ENCODE measurements around the gene DAAM1.

DAAM1 gene

DNA sequence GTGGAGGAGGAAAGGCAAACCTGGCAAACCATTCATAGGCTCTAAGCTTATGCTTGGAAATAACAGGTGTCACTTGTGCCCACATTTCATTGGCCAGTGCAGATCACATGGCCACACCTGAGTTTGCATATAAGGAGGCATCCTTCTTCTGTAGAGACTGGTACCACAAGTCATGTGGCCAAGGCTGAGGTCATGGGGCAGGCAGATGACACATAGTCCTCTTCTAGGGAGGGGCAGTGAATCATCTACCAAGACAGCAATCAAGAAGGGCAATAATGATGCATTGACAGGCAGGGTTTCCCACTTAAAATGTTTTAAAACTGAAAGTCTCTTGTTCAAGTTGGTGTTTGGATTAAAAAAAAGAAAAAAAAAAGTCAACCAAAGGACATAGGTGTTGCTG is 77.3 kb downstream of the DAAM1 start:
- ChIA-PET POLR2A (no interaction called here), CTCF (no interaction called here)
- TF ChIP-seq ELF4 (IDR thresholded peaks at IDR 0.05) (no peak), SP1 (IDR thresholded peaks at IDR 0.05) (no peak), FOXM1 (IDR thresholded peaks at IDR 0.05; ENCODE audit: borderline replicate concordance) (no peak), ARNT (IDR thresholded peaks at IDR 0.05) (no peak), CTBP1 (IDR thresholded peaks at IDR 0.05; ENCODE audit: borderline replicate concordance) (no peak), FOXA1 (IDR thresholded peaks at IDR 0.05) (no peak), SUZ12 (IDR thresholded peaks at IDR 0.05) (no peak), HDGF (IDR thresholded peaks at IDR 0.05; ENCODE audit: borderline replicate concordance) (no peak), TARDBP (IDR thresholded peaks at IDR 0.05) (no peak), L3MBTL2 (conservative IDR thresholded peaks at IDR 0.05) (no peak), BHLHE40 (IDR thresholded peaks at IDR 0.05; ENCODE audit: borderline replicate concordance) (no peak), FOXK2 (IDR thresholded peaks at IDR 0.05) (no peak), LEF1 (IDR thresholded peaks at IDR 0.05; ENCODE audit: borderline replicate concordance) (no peak)
- TF ChIP-seq, protein P1, sequence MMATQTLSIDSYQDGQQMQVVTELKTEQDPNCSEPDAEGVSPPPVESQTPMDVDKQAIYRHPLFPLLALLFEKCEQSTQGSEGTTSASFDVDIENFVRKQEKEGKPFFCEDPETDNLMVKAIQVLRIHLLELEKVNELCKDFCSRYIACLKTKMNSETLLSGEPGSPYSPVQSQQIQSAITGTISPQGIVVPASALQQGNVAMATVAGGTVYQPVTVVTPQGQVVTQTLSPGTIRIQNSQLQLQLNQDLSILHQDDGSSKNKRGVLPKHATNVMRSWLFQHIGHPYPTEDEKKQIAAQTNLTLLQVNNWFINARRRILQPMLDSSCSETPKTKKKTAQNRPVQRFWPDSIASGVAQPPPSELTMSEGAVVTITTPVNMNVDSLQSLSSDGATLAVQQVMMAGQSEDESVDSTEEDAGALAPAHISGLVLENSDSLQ (IDR thresholded peaks at IDR 0.05), result no peak
- no peak for DNase-seq (ENCODE audit: extremely low spot score)

- POLR2A ChIA-PET, result no interaction called here
- no peak for DNase-seq (ENCODE audit: extremely low spot score)
- CTCF ChIA-PET, result no interaction called here
- TF ChIP-seq FOXM1 (IDR thresholded peaks at IDR 0.05; ENCODE audit: borderline replicate concordance), result no peak
- TF ChIP-seq ARNT (IDR thresholded peaks at IDR 0.05), result no peak
- no peak for TF ChIP-seq BHLHE40 (IDR thresholded peaks at IDR 0.05; ENCODE audit: borderline replicate concordance)
- TF ChIP-seq ELF4 (IDR thresholded peaks at IDR 0.05), result no peak
- TF ChIP-seq LEF1 (IDR thresholded peaks at IDR 0.05; ENCODE audit: borderline replicate concordance), result no peak
- TF ChIP-seq FOXK2 (IDR thresholded peaks at IDR 0.05), result no peak
- TF ChIP-seq SP1 (IDR thresholded peaks at IDR 0.05), result no peak
- no peak for TF ChIP-seq SUZ12 (IDR thresholded peaks at IDR 0.05)
- no peak for TF ChIP-seq ZNF384 (IDR thresholded peaks at IDR 0.05)
- TF ChIP-seq HDGF (IDR thresholded peaks at IDR 0.05; ENCODE audit: borderline replicate concordance), result no peak
- TF ChIP-seq FOXA1 (IDR thresholded peaks at IDR 0.05), result no peak
- TF ChIP-seq NFRKB (IDR thresholded peaks at IDR 0.05), result no peak
- no peak for TF ChIP-seq CTBP1 (IDR thresholded peaks at IDR 0.05; ENCODE audit: borderline replicate concordance)
- TF ChIP-seq, protein P1 (IDR thresholded peaks at IDR 0.05), result no peak
- TF ChIP-seq TARDBP (IDR thresholded peaks at IDR 0.05), result no peak
- TF ChIP-seq L3MBTL2 (conservative IDR thresholded peaks at IDR 0.05), result no peak
Measured at GRCh38 chr14:59267046-59267445, 78.6 kb downstream of the DAAM1 start.

DNA sequence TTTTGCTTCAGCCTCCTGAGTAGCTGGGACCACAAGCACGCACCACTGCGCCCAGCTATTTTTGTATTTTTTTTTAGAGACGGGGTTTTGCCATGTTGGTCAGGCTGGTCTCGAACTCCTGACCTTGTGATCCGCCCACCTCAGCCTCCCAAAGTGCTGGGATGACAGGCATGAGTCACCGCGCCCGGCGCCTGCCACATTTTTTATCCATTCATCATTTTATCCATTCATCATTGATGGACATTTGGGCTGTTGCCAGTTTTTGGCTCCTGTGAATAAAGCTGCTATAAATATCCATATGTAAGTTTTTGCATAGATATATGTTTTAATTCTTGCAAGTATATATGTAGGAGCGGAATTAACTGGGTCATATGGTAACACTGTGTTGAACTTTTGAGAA is 79.5 kb downstream of the DAAM1 start:
- ChIA-PET POLR2A (no interaction called here), CTCF (no interaction called here)
- TF ChIP-seq FOXK2 (IDR thresholded peaks at IDR 0.05) (no peak), TARDBP (IDR thresholded peaks at IDR 0.05) (no peak)
- no peak for DNase-seq (ENCODE audit: extremely low spot score)

DNA sequence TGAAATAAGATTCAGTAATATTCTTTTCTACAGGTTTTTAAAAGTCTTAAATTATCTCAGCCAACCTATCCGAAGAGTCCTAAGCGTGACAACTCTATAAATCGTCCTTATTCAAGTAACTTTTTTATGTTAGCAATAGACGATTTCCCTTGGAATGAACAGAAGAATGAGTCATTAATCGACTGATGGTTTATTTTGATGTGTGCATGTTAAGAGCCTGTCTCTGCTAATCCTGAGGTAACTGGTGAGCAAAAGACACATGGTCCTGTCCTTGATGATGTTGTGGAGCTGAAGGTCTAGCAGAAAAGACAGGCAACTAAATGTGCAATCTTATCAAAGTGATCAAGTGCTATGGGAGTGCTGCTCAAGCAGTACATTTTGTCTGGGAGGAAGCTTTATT is 80.4 kb downstream of the DAAM1 start:
- CTCF ChIA-PET, result no interaction called here
- no peak for DNase-seq (ENCODE audit: extremely low spot score)
- POLR2A ChIA-PET, result no interaction called here
- TF ChIP-seq L3MBTL2 (conservative IDR thresholded peaks at IDR 0.05) (no peak), HDGF (IDR thresholded peaks at IDR 0.05; ENCODE audit: borderline replicate concordance) (no peak), CTBP1 (IDR thresholded peaks at IDR 0.05; ENCODE audit: borderline replicate concordance) (no peak), SUZ12 (IDR thresholded peaks at IDR 0.05) (no peak), BHLHE40 (IDR thresholded peaks at IDR 0.05; ENCODE audit: borderline replicate concordance) (no peak), ZNF384 (IDR thresholded peaks at IDR 0.05) (no peak), FOXM1 (IDR thresholded peaks at IDR 0.05; ENCODE audit: borderline replicate concordance) (no peak), FOXA1 (IDR thresholded peaks at IDR 0.05) (no peak), ARNT (IDR thresholded peaks at IDR 0.05) (no peak), ELF4 (IDR thresholded peaks at IDR 0.05) (no peak)

- ChIA-PET POLR2A (no interaction called here), CTCF (interaction anchor here (1.3 kb wide), 1 partner anchor 20 kb away, joined by 3 read pairs; no protein-coding TSS in a partner anchor)
- TF ChIP-seq FOXM1 (IDR thresholded peaks at IDR 0.05; ENCODE audit: borderline replicate concordance) (no peak), FOXA1 (IDR thresholded peaks at IDR 0.05) (no peak), NFRKB (IDR thresholded peaks at IDR 0.05) (no peak), HDGF (IDR thresholded peaks at IDR 0.05; ENCODE audit: borderline replicate concordance) (no peak), ELF4 (IDR thresholded peaks at IDR 0.05) (no peak), FOXK2 (IDR thresholded peaks at IDR 0.05) (no peak), SP1 (IDR thresholded peaks at IDR 0.05) (no peak), L3MBTL2 (conservative IDR thresholded peaks at IDR 0.05) (no peak), ZNF384 (IDR thresholded peaks at IDR 0.05) (no peak), BHLHE40 (IDR thresholded peaks at IDR 0.05; ENCODE audit: borderline replicate concordance) (no peak), LEF1 (IDR thresholded peaks at IDR 0.05; ENCODE audit: borderline replicate concordance) (no peak), SUZ12 (IDR thresholded peaks at IDR 0.05) (no peak), TARDBP (IDR thresholded peaks at IDR 0.05) (no peak), ARNT (IDR thresholded peaks at IDR 0.05) (no peak), CTBP1 (IDR thresholded peaks at IDR 0.05; ENCODE audit: borderline replicate concordance) (no peak)
- TF ChIP-seq, protein P1 (IDR thresholded peaks at IDR 0.05), result no peak
- no peak for DNase-seq (ENCODE audit: extremely low spot score)
Measured at GRCh38 chr14:59269466-59269865, 81.0 kb downstream of the DAAM1 start.

- CTCF ChIA-PET, result no interaction called here
- TF ChIP-seq ELF4 (IDR thresholded peaks at IDR 0.05) (no peak), L3MBTL2 (conservative IDR thresholded peaks at IDR 0.05) (no peak), FOXK2 (IDR thresholded peaks at IDR 0.05) (no peak)
- no peak for DNase-seq (ENCODE audit: extremely low spot score)
- POLR2A ChIA-PET, result no interaction called here
Measured at GRCh38 chr14:59271256-59271655, 82.8 kb downstream of the DAAM1 start.

- TF ChIP-seq HDGF (IDR thresholded peaks at IDR 0.05; ENCODE audit: borderline replicate concordance), result no peak
- TF ChIP-seq SP1 (IDR thresholded peaks at IDR 0.05), result no peak
- TF ChIP-seq CTBP1 (IDR thresholded peaks at IDR 0.05; ENCODE audit: borderline replicate concordance), result no peak
- no peak for TF ChIP-seq LEF1 (IDR thresholded peaks at IDR 0.05; ENCODE audit: borderline replicate concordance)
- no peak for TF ChIP-seq ELF4 (IDR thresholded peaks at IDR 0.05)
- ChIA-PET CTCF (no interaction called here), POLR2A (no interaction called here)
- DNase-seq (ENCODE audit: extremely low spot score), result no peak
Measured at GRCh38 chr14:59271734-59272133, 83.3 kb downstream of the DAAM1 start.

All from HEK293T (cell line).